ENCODE results near the gene MREG.
A peak's percentile ranks its signal among the peaks of the same experiment; 100 is the strongest.

MREG gene, protein sequence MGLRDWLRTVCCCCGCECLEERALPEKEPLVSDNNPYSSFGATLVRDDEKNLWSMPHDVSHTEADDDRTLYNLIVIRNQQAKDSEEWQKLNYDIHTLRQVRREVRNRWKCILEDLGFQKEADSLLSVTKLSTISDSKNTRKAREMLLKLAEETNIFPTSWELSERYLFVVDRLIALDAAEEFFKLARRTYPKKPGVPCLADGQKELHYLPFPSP

DNA sequence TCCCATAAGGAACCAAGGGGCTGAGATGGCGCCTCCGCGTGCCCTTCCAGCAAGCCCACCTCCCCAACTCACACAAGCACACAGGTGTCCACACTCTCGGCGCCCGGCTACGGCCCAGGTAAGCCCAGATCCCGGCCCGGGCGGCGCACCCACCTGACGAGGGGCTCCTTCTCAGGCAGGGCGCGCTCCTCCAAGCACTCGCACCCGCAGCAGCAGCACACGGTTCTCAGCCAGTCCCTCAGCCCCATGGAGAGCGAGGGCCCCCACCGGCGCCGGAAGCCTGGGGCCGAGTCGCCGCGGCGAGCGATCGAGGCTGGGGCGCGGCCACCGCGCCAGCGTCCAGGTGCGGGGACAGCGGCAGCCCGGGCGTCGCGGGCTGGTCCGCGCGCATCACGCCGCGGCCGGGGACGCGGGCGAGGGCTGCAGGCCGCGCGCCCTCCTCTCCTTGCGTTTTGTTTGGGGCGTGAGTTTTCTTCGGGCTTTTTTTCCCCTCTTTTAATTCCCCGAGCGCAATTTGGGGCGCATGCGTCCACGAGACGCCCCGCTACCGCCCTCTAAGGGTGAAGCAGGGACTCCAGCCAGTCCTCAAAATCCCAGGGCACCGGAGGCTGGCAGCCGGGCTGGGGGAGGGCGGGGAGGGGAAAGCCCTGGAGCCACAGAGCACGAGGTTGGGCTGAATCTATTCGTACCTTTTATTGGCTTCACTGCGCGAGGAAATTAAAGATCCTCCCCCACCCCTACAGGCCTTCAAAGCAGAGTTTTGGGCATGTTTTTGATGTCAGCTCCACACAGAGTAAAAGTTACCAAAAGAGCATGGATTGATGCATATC, at the start of gene MREG:
Gene MREG (minus strand): TSS at position 472 of the 830 bp plus-strand sequence. CDS start 224 bp downstream, at position 248.
- peak; percentile 70 for DNase-seq (ENCODE audit: low spot score)

DNA sequence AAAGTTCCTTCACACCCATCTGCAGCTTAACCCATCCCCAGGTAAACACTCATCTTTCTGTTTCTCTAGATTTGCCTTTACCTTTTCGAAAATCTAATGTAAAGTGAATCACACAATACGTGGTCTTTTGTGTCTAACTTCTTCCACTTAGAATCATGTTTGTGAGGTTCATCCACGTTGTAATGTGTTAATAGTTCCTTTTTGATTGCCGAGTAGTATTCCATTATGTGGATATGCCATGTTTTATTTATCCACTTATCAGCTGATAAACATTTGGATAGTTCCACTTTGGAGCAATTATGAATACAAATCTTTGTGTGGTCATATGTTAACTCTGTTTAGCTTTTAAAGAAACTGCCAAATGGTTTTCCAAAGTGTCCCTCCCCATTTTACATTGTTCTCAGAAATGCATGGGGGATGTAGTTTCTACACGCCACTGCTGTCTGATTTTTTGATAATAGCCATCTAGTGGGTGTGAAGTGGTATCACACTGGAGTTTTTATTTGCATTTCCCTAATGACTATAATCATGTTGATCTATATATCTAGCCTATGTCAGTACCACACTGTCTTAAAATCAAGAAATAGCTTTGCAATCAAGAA, 46.0 kb upstream of the MREG start:
- DNase-seq (ENCODE audit: low spot score), result no peak

DNA sequence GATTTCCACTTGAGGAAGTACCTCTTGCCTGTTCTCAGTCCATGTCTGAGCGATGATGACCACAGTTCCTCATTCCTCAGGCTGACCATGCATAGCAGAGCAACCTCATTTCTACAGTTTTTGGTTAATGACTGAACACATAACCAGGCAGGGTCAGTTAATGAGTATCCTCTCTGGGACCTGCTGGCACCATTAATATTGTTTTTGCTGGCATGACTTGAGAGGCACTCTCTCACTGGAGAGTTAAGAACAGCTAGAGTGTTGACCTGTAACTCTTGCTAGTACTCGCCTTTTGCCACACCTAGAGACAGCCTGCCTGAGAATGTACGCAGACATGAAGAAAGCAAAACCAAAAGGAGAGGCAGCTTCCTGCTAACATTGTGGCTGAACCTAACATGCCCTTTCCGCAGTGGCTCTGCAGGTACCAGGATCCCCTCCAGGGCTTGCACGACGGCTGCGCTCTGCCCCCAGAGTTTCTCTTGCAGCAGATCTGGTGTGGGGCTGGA, 44.4 kb upstream of the MREG start:
- DNase-seq (ENCODE audit: low spot score), result peak; percentile 10

DNA sequence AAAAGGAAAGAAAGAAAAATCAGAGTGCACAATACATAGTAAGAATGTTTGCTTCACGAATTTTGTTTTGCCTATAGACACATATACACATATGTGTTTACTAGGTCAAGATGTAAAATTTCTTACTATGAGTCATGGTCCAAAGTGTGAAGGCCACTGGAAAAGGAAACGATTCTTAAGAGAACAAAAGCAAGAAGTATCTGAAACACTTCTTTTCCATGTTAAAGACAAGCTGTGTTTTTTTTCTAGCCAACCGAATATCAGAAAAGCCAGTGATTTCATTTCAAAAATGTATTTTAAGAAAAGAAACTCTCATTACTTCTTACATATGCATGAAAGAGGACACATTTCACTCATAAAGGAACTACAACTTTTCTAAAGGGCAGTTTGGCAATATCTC, 43.4 kb upstream of the MREG start:
- DNase-seq (ENCODE audit: low spot score), result no peak

DNA sequence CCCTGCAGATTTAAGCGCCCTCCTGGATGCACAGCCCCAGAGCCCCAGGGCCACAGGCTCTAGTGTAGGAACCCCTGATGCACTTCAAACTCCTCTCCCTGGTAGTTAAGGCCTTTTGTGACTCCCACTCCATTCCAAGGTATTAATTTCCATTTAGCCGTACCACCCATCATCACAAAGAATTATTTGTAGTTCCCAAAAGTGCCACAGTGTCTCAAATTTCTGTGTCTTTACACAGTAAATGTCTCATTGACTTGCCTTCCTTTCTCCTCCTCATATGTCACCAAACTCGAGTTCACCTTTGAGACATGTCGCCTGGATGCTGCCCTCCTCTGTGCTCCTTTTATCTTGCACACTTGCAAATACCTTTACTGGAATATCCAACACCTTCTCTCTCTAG, 42.3 kb upstream of the MREG start:
- no peak for DNase-seq (ENCODE audit: low spot score)

DNA sequence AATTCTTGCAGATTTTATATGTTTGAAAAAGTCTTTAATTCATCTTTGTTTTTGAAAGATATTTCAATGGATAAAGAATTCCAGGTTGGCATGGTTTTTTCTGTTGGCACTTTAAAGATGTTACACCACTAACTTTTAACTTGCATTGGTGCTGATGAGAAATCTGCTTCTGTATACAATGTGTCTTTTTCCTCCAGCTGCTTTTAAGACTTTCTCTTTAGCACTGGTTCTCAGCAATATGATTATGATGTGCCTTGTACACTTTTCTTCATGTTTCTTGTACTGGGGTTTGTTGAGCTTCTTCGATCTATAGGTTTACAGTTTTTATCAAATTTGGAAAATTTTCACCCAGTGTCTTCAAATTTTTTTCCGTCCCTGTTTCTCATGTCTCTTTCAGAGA, 39.1 kb upstream of the MREG start:
- no peak for DNase-seq (ENCODE audit: low spot score)

DNA sequence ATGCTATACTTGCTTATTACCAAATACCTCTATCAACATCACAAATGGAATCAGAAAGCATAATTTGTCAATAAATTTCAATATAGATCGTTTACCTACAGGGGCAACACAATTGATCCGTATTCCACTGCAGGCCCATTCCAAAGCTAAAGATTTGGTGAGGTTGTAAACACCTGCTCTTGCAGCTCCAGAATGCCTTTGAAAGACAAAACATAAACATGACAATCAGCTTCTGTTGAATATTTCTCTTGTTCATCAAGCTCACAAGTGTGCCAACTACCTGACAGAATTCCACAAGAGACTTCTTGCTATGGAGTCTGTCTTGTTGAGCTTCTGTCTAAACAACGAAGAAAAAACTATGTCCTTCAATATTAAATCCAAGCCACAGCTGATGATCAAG, 38.0 kb upstream of the MREG start:
- no peak for DNase-seq (ENCODE audit: low spot score)

DNA sequence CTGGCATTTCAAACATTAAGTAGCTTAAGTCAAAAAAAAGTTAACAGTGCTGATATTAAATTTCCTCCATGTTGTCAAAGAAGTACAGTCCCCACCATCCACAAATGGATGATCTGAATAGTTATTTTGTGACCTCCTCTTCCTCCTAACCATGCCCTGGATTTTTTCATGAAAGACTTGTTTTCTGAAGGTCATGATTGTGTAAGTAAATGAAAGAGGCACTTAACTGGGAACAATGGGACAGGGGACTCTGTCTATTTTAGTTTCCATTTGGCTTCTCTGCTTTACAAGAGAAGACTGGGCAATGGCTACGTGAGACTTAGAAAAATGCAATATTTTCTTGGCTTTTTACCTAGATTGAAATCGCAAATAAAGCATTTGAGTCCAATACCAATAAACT, 36.1 kb upstream of the MREG start:
- DNase-seq (ENCODE audit: low spot score), result no peak

DNA sequence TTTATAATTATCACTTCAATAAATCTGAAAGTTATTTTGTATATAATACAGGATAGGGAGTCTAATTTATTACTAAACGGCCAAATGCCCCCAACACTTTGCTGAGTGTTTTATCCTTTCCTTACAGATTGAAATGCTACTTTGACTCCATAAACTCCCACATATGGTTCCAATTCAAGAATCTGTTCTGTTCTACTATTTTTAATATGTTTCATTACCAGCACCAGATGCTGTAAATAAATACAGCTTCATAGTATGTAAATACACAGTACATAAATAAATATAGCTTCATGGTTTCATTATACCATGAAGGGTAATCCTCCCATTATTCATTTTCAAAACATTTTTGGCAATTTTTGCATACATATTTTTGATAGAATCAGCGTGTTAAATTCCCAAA, 34.0 kb upstream of the MREG start:
- no peak for DNase-seq (ENCODE audit: low spot score)

DNA sequence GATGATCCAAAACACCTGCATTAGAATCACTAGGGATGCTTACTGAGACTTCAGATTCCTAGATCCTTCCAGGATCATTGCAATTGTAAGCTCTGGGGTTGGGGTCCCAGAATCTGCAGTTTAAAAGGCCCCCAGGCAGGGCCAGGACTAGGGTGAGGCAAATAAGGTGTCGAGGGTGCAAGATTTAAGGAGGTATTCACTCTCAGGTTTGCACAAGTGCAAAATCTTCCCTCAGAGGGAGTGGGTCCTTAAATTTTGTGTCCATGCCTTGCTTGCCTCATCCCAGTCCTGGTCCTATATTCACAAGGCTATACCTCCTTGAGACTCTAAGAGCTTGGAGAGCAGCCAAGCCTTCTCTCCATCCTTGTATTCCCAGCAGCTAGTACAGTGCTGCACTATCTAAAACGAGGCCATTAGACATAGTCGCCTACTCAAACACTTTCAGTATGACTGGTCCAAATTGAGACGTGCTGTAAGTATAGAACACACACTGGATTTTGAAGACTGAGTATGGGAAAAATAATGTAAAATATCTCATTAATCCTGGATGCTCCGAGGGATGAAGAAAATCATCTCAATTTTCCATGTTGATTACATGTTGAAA, 31.6 kb upstream of the MREG start:
- DNase-seq (ENCODE audit: low spot score), result no peak

DNA sequence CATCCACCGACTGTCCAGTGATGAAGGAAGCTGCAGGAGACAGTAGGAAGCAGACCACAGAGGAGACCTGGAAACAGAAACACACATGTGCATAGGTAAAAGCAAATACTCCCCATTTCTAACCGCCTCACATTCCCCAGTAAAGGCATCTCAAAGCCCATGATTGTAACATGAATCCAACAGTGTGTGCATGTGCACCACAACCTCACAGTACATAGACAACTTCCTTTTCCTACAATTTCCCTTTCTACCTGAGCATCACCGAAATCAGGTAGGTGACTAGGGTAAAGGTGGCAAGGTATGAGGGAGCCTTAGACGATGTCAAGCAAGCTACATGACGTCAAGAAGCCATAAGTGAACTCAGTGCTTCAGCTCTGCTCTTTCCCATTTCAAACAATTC, 30.6 kb upstream of the MREG start:
- no peak for DNase-seq (ENCODE audit: low spot score)

DNA sequence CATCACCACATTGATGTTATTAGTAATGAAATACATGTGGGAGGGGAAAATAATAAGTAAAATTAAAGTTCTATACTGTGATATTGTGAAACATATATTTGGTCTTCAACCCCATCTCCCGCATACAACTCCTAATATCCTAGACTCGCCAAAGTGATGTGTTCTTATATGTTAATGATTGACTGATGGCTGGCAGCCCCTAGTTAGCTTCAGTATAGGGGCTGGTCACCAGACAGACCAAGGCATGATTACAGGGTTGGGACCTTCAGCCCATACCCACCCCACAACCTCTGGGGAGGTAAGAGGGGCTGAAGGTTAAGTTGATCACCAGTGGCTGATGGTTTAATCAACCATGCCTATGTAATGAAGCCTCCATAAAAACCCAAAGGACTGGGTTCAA, 28.1 kb upstream of the MREG start:
- DNase-seq (ENCODE audit: low spot score), result no peak

DNA sequence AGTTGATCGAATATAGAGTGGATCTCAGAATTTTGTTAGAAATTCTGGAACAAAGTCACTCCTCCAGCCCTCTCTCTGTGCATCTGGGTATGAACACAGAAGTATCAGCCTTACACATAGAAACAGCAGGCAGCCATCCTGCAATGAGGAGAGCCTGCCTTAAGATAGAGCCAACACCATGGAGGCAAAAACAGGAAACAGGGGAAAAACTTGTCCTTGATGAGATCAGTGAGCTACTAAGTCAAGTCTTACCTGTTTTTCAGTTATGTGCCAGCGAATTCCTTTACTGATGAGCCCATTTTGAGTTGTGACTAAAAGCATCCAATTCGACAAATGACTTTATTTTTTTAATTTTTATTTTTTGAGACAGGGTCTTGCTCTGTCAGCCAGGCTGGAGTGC, 26.6 kb upstream of the MREG start:
- DNase-seq (ENCODE audit: low spot score), result no peak

DNA sequence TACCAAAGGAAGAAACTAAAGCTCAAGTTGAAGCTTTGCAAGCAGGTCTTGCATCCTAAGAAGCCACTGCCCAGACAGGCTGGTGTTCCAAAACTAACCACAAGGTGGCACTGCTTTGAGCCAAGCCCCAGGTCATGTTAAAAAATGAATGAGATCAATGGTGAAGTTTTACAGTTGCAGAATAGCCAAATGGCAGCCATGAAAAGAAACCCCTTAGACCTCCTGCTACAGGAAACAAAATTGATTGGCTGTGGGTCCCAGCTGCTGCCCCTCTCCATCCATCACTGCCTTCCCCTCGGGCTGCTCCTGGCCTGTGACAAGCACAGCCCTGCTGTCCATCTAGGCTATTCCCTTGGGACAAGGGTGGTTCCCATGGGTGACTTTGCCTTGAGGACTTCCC, 20.7 kb upstream of the MREG start:
- DNase-seq (ENCODE audit: low spot score), result peak; percentile 56

DNA sequence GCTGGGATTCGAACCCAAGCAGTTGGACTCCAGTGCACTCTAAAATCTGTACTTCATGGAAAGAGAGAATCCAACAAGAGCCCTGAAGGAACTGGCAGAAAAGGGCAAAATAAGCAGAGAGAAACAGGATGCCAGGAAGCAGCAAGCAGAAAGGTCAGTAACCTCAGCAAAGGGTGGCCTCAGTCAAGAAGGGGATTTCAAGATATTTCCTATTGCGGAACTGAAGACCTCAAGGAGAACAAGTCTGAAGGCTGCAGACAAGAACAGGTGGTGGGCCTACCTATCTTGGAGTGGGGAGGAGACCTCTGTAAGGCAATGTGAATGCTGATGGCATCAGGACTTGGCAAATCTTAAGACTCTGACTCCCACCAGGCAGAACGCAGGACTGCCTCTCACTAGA, 20.1 kb upstream of the MREG start:
- no peak for DNase-seq (ENCODE audit: low spot score)

DNA sequence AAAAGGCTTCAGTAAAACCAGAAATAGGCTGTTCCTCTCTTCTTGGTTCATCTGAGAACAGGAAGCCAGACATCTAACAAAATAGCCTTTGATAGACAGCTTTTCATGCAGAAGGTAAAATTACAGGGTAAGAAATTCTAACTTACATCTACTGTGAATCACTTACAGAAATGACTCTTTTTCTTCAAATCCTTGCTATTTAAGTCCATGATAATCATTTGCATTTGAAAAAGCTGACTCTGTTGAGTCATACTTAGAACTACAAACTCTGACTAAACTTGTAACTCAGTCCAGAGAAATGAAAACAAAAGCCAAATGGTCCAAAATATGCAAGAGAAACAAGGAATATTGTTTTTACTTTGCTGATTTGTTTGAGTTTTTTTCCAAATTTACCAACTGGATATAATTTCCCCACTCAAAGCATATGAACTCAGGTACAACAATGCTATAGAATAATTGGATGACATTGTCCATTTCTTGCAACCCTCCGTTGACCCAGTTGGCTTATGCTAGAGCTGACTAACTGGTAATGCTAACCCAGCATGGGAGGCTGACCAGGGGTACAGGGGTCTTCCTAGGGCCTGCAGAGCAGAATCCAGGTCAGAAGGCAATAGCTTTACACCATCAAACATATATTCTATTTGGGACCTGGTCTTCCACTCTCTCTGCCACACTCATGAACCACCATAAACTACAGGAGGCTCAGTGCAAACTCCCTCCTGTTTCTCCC, 18.8 kb upstream of the MREG start:
- peak; percentile 31 for DNase-seq (ENCODE audit: low spot score)

DNA sequence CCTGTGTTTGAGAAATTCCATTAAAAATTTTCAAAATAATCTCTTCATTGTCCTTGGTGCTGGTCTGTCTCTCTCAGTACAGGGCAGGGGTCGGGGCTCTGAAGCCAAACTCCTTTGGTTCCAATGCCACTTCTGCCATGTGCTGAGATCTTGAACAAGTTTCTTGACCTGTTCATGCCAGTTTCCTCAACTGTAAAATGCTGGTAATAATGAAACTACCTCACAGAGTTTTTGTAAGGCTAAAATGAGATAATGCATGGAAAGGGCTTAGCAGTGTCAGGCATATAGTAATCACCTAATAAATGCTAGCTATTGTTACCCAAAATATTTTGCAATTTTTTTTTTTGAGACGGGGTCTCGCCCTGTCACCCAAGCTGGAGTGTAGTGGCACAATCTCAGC, 16.9 kb upstream of the MREG start:
- no peak for DNase-seq (ENCODE audit: low spot score)

DNA sequence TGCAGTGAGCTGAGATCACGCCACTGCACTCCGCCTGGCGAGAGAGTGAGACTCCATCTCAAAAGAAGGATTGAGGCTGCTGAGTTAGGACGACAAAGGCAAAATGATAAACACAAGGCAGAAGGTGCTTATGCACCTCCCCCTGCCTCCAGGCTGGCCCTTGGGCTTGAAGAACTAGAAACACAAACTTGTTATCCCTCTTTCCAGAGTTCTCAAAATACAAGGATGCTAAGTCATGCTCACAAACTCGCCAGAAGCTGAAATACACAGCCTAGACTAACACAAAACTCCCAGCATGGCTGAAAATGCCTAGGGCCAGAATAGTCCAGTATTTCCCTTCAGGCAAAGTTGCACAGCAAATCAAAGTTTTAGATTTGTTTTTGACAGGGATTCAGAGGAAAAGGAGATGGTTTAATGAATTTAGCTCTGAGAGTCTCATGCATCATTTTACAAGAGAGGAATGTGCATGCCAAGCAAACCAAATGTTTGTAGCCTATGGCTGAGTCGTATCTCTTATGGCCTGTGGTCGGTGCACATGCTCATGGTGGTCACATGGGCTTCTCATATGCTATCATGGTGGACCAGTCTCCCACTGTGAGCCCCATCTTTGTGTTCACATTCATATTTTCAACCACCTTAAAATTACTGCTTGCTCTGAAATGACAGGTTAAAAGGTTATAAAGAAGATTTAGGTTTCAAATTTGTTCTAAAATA, 16.2 kb upstream of the MREG start:
- DNase-seq (ENCODE audit: low spot score), result no peak

DNA sequence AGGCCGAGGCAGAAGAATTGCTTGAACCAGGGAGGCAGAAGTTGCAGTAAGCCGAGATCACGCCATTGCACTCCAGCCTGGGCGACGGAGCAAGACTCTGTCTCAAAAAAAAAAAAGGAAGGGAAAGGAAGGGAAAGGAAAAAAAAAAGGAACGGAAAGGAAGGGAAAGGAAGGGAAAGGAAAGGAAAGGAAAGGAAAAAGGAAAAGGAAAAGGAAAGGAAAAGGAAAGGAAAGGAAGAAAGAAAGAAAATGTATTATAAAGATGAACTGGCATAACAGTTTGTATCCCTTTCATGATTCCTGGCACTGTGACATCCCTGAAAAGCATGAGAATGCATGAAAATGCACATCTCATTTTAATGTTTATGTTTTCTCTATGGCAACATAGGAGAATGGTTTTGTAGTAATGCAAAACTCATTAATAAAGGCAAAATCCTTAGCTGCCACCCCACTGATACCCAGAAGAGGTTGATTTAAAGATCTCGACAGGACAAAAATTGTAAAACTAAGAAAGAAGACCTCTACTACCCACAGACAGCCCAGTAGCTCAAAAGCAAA, 11.5 kb upstream of the MREG start:
- DNase-seq (ENCODE audit: low spot score), result no peak

DNA sequence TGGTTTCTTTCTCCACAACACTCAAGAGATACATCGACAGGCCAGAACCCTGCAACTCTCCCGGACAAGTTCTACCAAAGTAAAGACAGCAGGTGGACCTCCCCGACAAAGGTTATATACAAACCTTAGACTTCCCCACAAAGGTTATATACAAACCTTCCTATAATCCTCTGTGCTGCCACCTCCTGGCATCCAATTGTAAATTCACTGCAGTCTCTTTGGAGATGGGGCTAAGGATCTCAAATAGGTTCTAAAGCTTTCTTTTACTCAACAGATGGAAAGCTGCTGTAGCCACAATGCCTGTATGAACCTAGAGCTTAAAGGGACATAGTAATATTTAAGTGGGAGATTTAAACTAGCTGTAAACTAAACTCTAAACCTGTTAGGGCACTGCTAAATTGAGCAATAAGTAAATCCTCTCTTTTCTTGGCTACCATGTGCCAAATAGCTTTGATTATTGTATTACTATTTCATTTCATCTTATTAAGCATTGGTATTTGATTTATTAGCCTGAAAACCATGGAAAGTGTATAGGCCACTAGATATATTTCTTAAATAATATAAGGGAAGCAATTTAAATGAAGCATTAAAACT, 9.8 kb upstream of the MREG start:
- no peak for DNase-seq (ENCODE audit: low spot score)
